IMR-90 (cell line): ENCODE results near the gene NFX1. TPM values are rescaled to one million over a fixed set of nuclear protein-coding genes. Genes with fewer than 3 reads are reported as not detected.

Source experiments
- ATAC-seq: fragments of 200-7000 bp; cut with Tn5 transposase; 2 replicates; pipeline ENCODE4 v1.9.1; 2020; ENCODE audit warnings: low read depth, mild to moderate bottlenecking, moderate library complexity
- BruUV-seq: library from RNA; stranded (reverse); fragments of 400-500 nt; replicated peaks from 2 replicates; lab custom pipeline; 2021; lab: Mats Ljungman, UMichigan
- CTCF ChIA-PET: fragments of 300-600 bp; formaldehyde crosslinking; extraction: SDS; loops from one replicate; lab custom pipeline; 2021; ENCODE audit warnings: antibody characterized with exemption; lab: Yijun Ruan, JAX
- POLR2A ChIA-PET: fragments of 300-600 bp; sonication (Branson Sonifier 250); formaldehyde crosslinking; loops from one replicate; lab custom pipeline; 2022; ENCODE audit warnings: antibody characterized with exemption; ENCODE audit not compliant: unreplicated experiment; lab: Charles Lee
- DNase-seq: peaks from one replicate; pipeline ENCODE4 v3.0.0; 2013
- H2AFZ ChIP-seq: replicated peaks from 2 replicates; pipeline ENCODE3; 2013; ENCODE audit warnings: low read length, mild to moderate bottlenecking; ENCODE audit not compliant: poor library complexity
- H2AK5ac ChIP-seq: 2 replicates; pipeline ENCODE4 v1.6.1; 2013; ENCODE audit warnings: low read depth, low read length, inconsistent platforms
- H2AK9ac ChIP-seq: replicated peaks from 2 replicates; pipeline ENCODE3; 2013; ENCODE audit warnings: mild to moderate bottlenecking, low read depth, low read length, moderate library complexity; ENCODE audit not compliant: poor library complexity
- H2BK120ac ChIP-seq: 2 replicates; pipeline ENCODE4 v1.6.1; 2013; ENCODE audit warnings: low read depth, low read length, inconsistent platforms
- H2BK15ac ChIP-seq: 3 replicates; pipeline ENCODE4 v1.6.1; 2013; ENCODE audit warnings: low read depth, low read length, inconsistent platforms
- H2BK20ac ChIP-seq: 2 replicates; pipeline ENCODE4 v1.6.1; 2013; ENCODE audit warnings: low read depth, mild to moderate bottlenecking, inconsistent platforms, low read length, moderate library complexity
- H2BK5ac ChIP-seq: 2 replicates; pipeline ENCODE4 v1.6.1; 2013; ENCODE audit warnings: mild to moderate bottlenecking, low read depth, low read length, inconsistent platforms; ENCODE audit not compliant: poor library complexity, severe bottlenecking
- H3K14ac ChIP-seq: replicated peaks from 2 replicates; pipeline ENCODE4 v1.6.1; 2013; ENCODE audit warnings: low read depth, low read length, inconsistent platforms
- H3K18ac ChIP-seq: 2 replicates; pipeline ENCODE4 v1.6.1; 2013; ENCODE audit warnings: low read depth, low read length, control low read depth
- H3K23ac ChIP-seq: 2 replicates; pipeline ENCODE4 v1.6.1; 2013; ENCODE audit warnings: low read depth, low read length, inconsistent platforms
- H3K27ac ChIP-seq: 2 replicates; pipeline ENCODE4 v1.5.1; 2013; ENCODE audit warnings: mild to moderate bottlenecking, control low read depth, low read length; ENCODE audit not compliant: insufficient read depth
- H3K27me3 ChIP-seq: 2 replicates; pipeline ENCODE4 v1.6.1; 2013; ENCODE audit warnings: low read length; ENCODE audit not compliant: control insufficient read depth, insufficient read depth
- H3K36me3 ChIP-seq: 2 replicates; pipeline ENCODE4 v1.6.1; 2013; ENCODE audit warnings: low read length, mixed read lengths; ENCODE audit not compliant: control insufficient read depth, insufficient read depth
- H3K4ac ChIP-seq: 2 replicates; pipeline ENCODE4 v1.6.1; 2013; ENCODE audit warnings: low read depth, low read length, inconsistent platforms
- H3K4me1 ChIP-seq: 2 replicates; pipeline ENCODE4 v1.6.1; 2013; ENCODE audit warnings: low read length, mixed read lengths; ENCODE audit not compliant: control insufficient read depth, insufficient read depth
- H3K4me2 ChIP-seq: 2 replicates; pipeline ENCODE4 v1.6.1; 2013; ENCODE audit warnings: low read depth, mild to moderate bottlenecking, control low read depth, low read length, moderate library complexity
- H3K4me3 ChIP-seq: 2 replicates; pipeline ENCODE4 v1.5.1; 2013; ENCODE audit warnings: low read depth, mild to moderate bottlenecking, control low read depth, low read length, moderate library complexity; ENCODE audit not compliant: insufficient read depth
- H3K56ac ChIP-seq: 2 replicates; pipeline ENCODE4 v1.6.1; 2013; ENCODE audit warnings: low read length, inconsistent platforms; ENCODE audit not compliant: insufficient read depth; ENCODE audit errors: extremely low read depth
- H3K79me1 ChIP-seq, 2 experiments: 2 replicates each; pipeline ENCODE4 v1.6.1; 2013; ENCODE audit warnings: low read length in 2 of 2, inconsistent platforms in 1 of 2, low read depth in 1 of 2
- H3K9ac ChIP-seq: 2 replicates; pipeline ENCODE4 v1.6.1; 2013; ENCODE audit warnings: low read depth, low read length, control low read depth
- H3K9me1 ChIP-seq: 2 replicates; pipeline ENCODE4 v1.6.1; 2013; ENCODE audit warnings: low read length, inconsistent platforms; ENCODE audit not compliant: insufficient read depth
- H3K9me3 ChIP-seq: 2 replicates; pipeline ENCODE4 v1.6.1; 2013; ENCODE audit warnings: low read length; ENCODE audit not compliant: control insufficient read depth, insufficient read depth
- H4K20me1 ChIP-seq: 2 replicates; pipeline ENCODE4 v1.6.1; 2013; ENCODE audit warnings: low read length, inconsistent platforms; ENCODE audit not compliant: insufficient read depth
- H4K5ac ChIP-seq: 2 replicates; pipeline ENCODE4 v1.6.1; 2013; ENCODE audit warnings: mild to moderate bottlenecking, low read depth, low read length, control low read depth
- H4K8ac ChIP-seq, 2 experiments: 2 replicates each; pipeline ENCODE4 v1.6.1; 2013; ENCODE audit warnings: low read depth in 2 of 2, low read length in 2 of 2, control low read depth in 1 of 2, inconsistent platforms in 1 of 2
- H4K91ac ChIP-seq: 2 replicates; pipeline ENCODE4 v1.6.1; 2013; ENCODE audit warnings: low read depth, low read length, inconsistent platforms; ENCODE audit not compliant: insufficient read depth
- BHLHE40 ChIP-seq: fragments of 150-350 bp; IDR thresholded peaks from 2 replicates; pipeline ENCODE4 v1.6.1; 2016; ENCODE audit warnings: mild to moderate bottlenecking, low read depth, low read length
- CEBPB ChIP-seq: IDR thresholded peaks from 2 replicates; pipeline ENCODE4 v1.6.1; 2012; ENCODE audit warnings: low read depth, low read length, improper control_type of control experiment
- CTCF ChIP-seq: conservative IDR thresholded peaks from 2 replicates; pipeline ENCODE4 v1.5.1; 2012; ENCODE audit warnings: mild to moderate bottlenecking, low read depth, low read length, improper control_type of control experiment
- MXI1 ChIP-seq: IDR thresholded peaks from 2 replicates; pipeline ENCODE4 v1.6.1; 2012; ENCODE audit warnings: low read depth, mild to moderate bottlenecking, low read length, moderate library complexity, borderline replicate concordance
- RCOR1 ChIP-seq: IDR thresholded peaks from 2 replicates; pipeline ENCODE4 v1.6.1; 2012; ENCODE audit warnings: mild to moderate bottlenecking, low read length, improper control_type of control experiment; ENCODE audit not compliant: insufficient replicate concordance
- SMC3 ChIP-seq: fragments of 150-350 bp; IDR thresholded peaks from 2 replicates; pipeline ENCODE4 v1.6.1; 2016; ENCODE audit warnings: low read depth, mild to moderate bottlenecking, antibody characterized with exemption, low read length, moderate library complexity
- WGBS, 2 experiments: methylation state at CpG; one replicate each; pipeline versions ENCODE4 v1.1.5 to v1.1.7; 2013; ENCODE audit warnings: missing lambda C conversion rate in 2 of 2; ENCODE audit not compliant: insufficient read length in 1 of 2; ENCODE audit errors: extremely low coverage in 2 of 2; 5-methylcytosine and 5-hydroxymethylcytosine counted together
- dilution Hi-C: fragments of 300-500 bp; cut with HindIII; formaldehyde crosslinking; loops from one replicate; pipeline ENCODE4 v1.14.3; 2018; ENCODE audit warnings: low sequenced_read_pairs; ENCODE audit not compliant: unreplicated experiment
- in situ Hi-C: fragments of 300-500 bp; cut with MboI; formaldehyde crosslinking; loops from 3 replicates; pipeline ENCODE4 v1.14.3; 2019; ENCODE audit warnings: low sequenced_read_pairs, inconsistent platforms, mixed read lengths
- intact Hi-C: fragments of 100-400 bp; cut with micrococcal nuclease; formaldehyde crosslinking; loops from 2 replicates; pipeline ENCODE4 v1.10.0; 2022
- polyA plus RNA-seq, 3 experiments: library from polyadenylated mRNA; depleted of rRNA; stranded (reverse); fragments of >200 nt; gene quantifications; 2 replicates each; pipeline ENCODE4 v1.2.3, GENCODE V29; 2012; ENCODE audit warnings: low replicate concordance in 1 of 3
- total RNA-seq: library from RNA; depleted of rRNA; stranded (reverse); fragments of >200 nt; gene quantifications from 2 replicates; pipeline ENCODE4 v1.2.3, GENCODE V29; 2012
- TF ChIP-seq, protein P1 (sequence below): fragments of 150-350 bp; IDR thresholded peaks from 2 replicates; pipeline ENCODE4 v1.6.1; 2016; ENCODE audit warnings: low read depth, mild to moderate bottlenecking, low read length, moderate library complexity, borderline replicate concordance
- TF ChIP-seq, protein P2 (sequence below): fragments of 150-350 bp; IDR thresholded peaks from 2 replicates; pipeline ENCODE4 v1.6.1; 2017; ENCODE audit warnings: mild to moderate bottlenecking, antibody characterized with exemption, low read length, low read depth

Gene NFX1
- total and polyA plus RNA-seq, 2 of the 4 experiments (the other 2 are of a cell fraction), result 27.0 to 36.0 TPM

DNA sequence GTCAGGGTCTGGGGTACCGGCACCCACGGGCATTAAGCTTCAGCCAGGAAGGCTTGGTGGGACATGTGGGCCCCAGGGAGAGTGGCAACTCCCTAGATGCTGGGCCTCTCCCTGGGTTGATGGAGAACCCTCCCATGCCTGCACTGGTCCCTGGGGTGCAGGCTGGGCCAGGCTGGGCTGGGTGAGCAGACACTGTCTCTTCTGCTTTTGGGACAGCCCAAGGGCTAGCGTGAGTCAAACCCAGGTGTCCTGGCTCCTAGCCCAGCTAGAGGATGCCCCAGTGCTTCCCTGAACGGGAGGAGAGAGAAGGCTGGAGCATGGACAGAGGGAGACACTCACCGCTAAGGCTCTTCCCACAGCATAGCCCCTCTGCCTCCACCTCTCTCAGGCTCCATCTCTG, 117.8 kb downstream of the NFX1 start:
- ChIA-PET POLR2A (interaction anchor here (0.5 kb wide), 1 partner anchor 226 kb away, joined by 3 read pairs; no protein-coding TSS in a partner anchor), CTCF (no interaction called here)
- Histone ChIP-seq H2AK5ac (no peak overlapping the region), H3K14ac (no peak overlapping the region), H4K8ac (no peak overlapping the region), H3K36me3 (no peaks in the 10 kb centered on the region), H3K4ac (no peak overlapping the region), H3K23ac (no peak overlapping the region), H3K9me3 (no peaks in the 10 kb centered on the region), H2BK120ac (no peak overlapping the region), H3K4me3 (no peak overlapping the region), H3K27ac (no peak overlapping the region), H4K5ac (no peak overlapping the region), H2AK9ac (no peak overlapping the region), H3K9me1 (no peaks in the 10 kb centered on the region), H2BK15ac (no peak overlapping the region), H3K4me1 (no peaks in the 10 kb centered on the region), H2BK5ac (no peak overlapping the region), H3K18ac (no peak overlapping the region), H3K27me3 (peaks cover 3% of the 10 kb centered on the region), H4K20me1 (no peaks in the 10 kb centered on the region), H3K9ac (no peak overlapping the region), H3K4me2 (no peak overlapping the region), H2BK20ac (no peak overlapping the region), H3K56ac (no peak overlapping the region), H3K79me1 (no peaks in the 10 kb centered on the region), H2AFZ (no peak overlapping the region), H4K91ac (no peak overlapping the region)
- WGBS, 2 experiments, result no CpG with 5 or more reads among the region's 5 CpGs
- no TSS peak for BruUV-seq
- dilution Hi-C loops (no loop called here), intact Hi-C loops (loop anchor here (5.0 to 10.0 kb wide), 3 partner anchors 44 to 317 kb away; no protein-coding TSS in a partner anchor), in situ Hi-C loops (loop anchor here (25.0 kb wide), 1 partner anchor 304 kb away; no protein-coding TSS in a partner anchor)
- peak; percentile 24; the same call in 1 of the 2 replicates for ATAC-seq
- TF ChIP-seq MXI1 (no peak), CEBPB (no peak), BHLHE40 (no peak), RCOR1 (no peak), SMC3 (no peak), CTCF (no peak)
- TF ChIP-seq, protein P1, sequence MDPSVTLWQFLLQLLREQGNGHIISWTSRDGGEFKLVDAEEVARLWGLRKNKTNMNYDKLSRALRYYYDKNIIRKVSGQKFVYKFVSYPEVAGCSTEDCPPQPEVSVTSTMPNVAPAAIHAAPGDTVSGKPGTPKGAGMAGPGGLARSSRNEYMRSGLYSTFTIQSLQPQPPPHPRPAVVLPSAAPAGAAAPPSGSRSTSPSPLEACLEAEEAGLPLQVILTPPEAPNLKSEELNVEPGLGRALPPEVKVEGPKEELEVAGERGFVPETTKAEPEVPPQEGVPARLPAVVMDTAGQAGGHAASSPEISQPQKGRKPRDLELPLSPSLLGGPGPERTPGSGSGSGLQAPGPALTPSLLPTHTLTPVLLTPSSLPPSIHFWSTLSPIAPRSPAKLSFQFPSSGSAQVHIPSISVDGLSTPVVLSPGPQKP, result no peak
- TF ChIP-seq, protein P2, sequence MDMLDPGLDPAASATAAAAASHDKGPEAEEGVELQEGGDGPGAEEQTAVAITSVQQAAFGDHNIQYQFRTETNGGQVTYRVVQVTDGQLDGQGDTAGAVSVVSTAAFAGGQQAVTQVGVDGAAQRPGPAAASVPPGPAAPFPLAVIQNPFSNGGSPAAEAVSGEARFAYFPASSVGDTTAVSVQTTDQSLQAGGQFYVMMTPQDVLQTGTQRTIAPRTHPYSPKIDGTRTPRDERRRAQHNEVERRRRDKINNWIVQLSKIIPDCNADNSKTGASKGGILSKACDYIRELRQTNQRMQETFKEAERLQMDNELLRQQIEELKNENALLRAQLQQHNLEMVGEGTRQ, result no peak
- no peak for DNase-seq
